Spleen (tissue), 11 donors: ENCODE measurements around the gene JDP2. TPM values are rescaled to one million over a fixed set of nuclear protein-coding genes. Genes with fewer than 3 reads are reported as not detected.

Source experiments
- DNase-seq: peaks from one replicate; pipeline ENCODE4 v3.0.0-alpha.2; 2020
- H3K27ac ChIP-seq, 8 donors: fragments of 200-600 bp; sonication (generic) in 7 of 8; 1 replicate in 4 of 8; 2 replicates in 4 of 8; pipeline versions ENCODE4 v1.5.0 to v1.8.0; 2016 to 2021; ENCODE audit warnings: inconsistent platforms in 4 of 8, mild to moderate bottlenecking in 4 of 8, moderate library complexity in 1 of 8
- H3K27me3 ChIP-seq, 7 donors: fragments of 200-600 bp; sonication (generic) in 6 of 7; replicated peaks in 1 of 7; 1 replicate in 4 of 7; 2 replicates in 3 of 7; pipeline versions ENCODE4 v1.5.0 to v1.8.0; 2016 to 2021; ENCODE audit warnings: inconsistent platforms in 3 of 7, mild to moderate bottlenecking in 1 of 7
- H3K36me3 ChIP-seq, 6 donors: fragments of 200-600 bp; sonication (generic) in 5 of 6; 1 replicate in 4 of 6; 2 replicates in 2 of 6; pipeline versions ENCODE4 v1.5.0 to v1.8.0; 2016 to 2021; ENCODE audit warnings: inconsistent platforms in 2 of 6
- H3K4me1 ChIP-seq, 6 donors: fragments of 200-600 bp; sonication (generic) in 5 of 6; 1 replicate in 3 of 6; 2 replicates in 3 of 6; pipeline versions ENCODE4 v1.5.0 to v1.8.0; 2016 to 2021; ENCODE audit warnings: inconsistent platforms in 3 of 6
- H3K4me3 ChIP-seq, 8 donors: fragments of 200-600 bp; sonication (generic) in 7 of 8; 1 replicate in 4 of 8; 2 replicates in 4 of 8; pipeline versions ENCODE4 v1.5.0 to v1.8.0; 2016 to 2021; ENCODE audit warnings: inconsistent platforms in 4 of 8, mild to moderate bottlenecking in 4 of 8, moderate library complexity in 2 of 8
- H3K9me3 ChIP-seq, 8 donors: fragments of 200-600 bp; sonication (generic) in 7 of 8; 1 replicate in 4 of 8; 2 replicates in 4 of 8; pipeline versions ENCODE4 v1.5.0 to v1.8.0; 2016 to 2021; ENCODE audit warnings: inconsistent platforms in 4 of 8
- CTCF ChIP-seq, 11 experiments: fragments of 200-600 bp in 7 of 11; fragments of 450-650 bp in 4 of 11; sonication (generic) in 4 of 11; IDR thresholded peaks in 8 of 11; conservative IDR thresholded peaks in 3 of 11; 1 replicate in 7 of 11; 2 replicates in 4 of 11; pipeline versions ENCODE4 v1.4.0 to v1.8.0; 2016 to 2021; ENCODE audit warnings: antibody characterized with exemption in 11 of 11, inconsistent platforms in 4 of 11, mild to moderate bottlenecking in 1 of 11
- POLR2A ChIP-seq, 3 donors: fragments of 450-650 bp; IDR thresholded peaks; one replicate each; pipeline ENCODE4 v1.5.1; 2017; ENCODE audit warnings: antibody characterized with exemption in 3 of 3, mild to moderate bottlenecking in 1 of 3
- POLR2AphosphoS5 ChIP-seq, 3 donors: sonication (generic); formaldehyde crosslinking; IDR thresholded peaks; one replicate each; pipeline ENCODE4 v1.5.1; 2017; ENCODE audit warnings: antibody characterized with exemption in 3 of 3
- WGBS, 5 donors: extraction: QIAGEN DNeasy Blood & Tissue Kit in 3 of 5; methylation state at CpG; one replicate each; pipeline versions ENCODE4 v1.1.5 to v1.1.7; 2013 to 2018; 5-methylcytosine and 5-hydroxymethylcytosine counted together
- intact Hi-C: fragments of 100-400 bp; cut with DNase I; formaldehyde crosslinking; loops from one replicate; pipeline ENCODE4 v1.15.0; 2023; ENCODE audit warnings: low total_unique reads
- polyA plus RNA-seq, 3 donors: library from polyadenylated mRNA; stranded (reverse); fragments of 200-250 nt; gene quantifications; one replicate each; pipeline ENCODE4 v1.2.1, GENCODE V29; 2013
- total RNA-seq, 7 donors: library from RNA; depleted of rRNA in 3 of 7; stranded (reverse); fragments of >200 nt in 3 of 7; fragmentation: NEBNext Ultra II Directional in 4 of 7; extraction: Animal tissue kit (Norgen Biotek cat#: 25700) in 4 of 7; gene quantifications; one replicate each; pipeline versions ENCODE4 v1.1.0 to v1.2.1, GENCODE V29; 2016 to 2021
- donor health status: healthy with polysubstance abuse.
- donor health status: DM: no; HTN: no; CAD: no; lungs with moderate emphysema.
- donor health status: DM: no; HTN: no; CAD: no.
- donor health status: Bipolar disorder and iron deficiency.
- donor health status: healthy.
- donor health status: DM: no; HTN: no; CAD: no.
- donor health status: DM: yes; HTN: yes; CAD: no.

Gene JDP2
- total and polyA plus RNA-seq, 10 donors: 18.2 to 144 (median 91.8) TPM

- intact Hi-C loops: loop anchor here (10.0 kb wide), 2 partner anchors 68 to 352 kb away; no protein-coding TSS in a partner anchor
- TF ChIP-seq POLR2A (IDR thresholded peaks at IDR 0.05) (no peak), CTCF (IDR thresholded peaks at IDR 0.05 in 8 of 11, conservative IDR thresholded peaks at IDR 0.05 in 3 of 11) (no peak), POLR2AphosphoS5 (IDR thresholded peaks at IDR 0.05) (no peak)
These were observed 58.5 kb downstream of the JDP2 start for GRCh38 chr14:75486318-75486717.

GRCh38 chr14:75487155-75487671 lies 59.4 kb downstream of the JDP2 start:
- DNase-seq: no peak
- intact Hi-C loops: loop anchor here (10.0 kb wide), 2 partner anchors 68 to 352 kb away; no protein-coding TSS in a partner anchor
- H3K4me1 ChIP-seq: peaks cover 8 to 30% (median 19%) of the 10 kb centered on the region in 6 donors
- no peak overlapping the region for H3K4me3 ChIP-seq
- WGBS, 5 donors: 46 to 59% (median 48%) methylated on average over 7 of the region's 7 CpGs
- H3K27me3 ChIP-seq: no peaks in the 10 kb centered on the region
- H3K9me3 ChIP-seq: no peaks in the 10 kb centered on the region
- no peaks in the 10 kb centered on the region for H3K36me3 ChIP-seq
- TF ChIP-seq POLR2A (IDR thresholded peaks at IDR 0.05) (no peak), CTCF (IDR thresholded peaks at IDR 0.05 in 8 of 11, conservative IDR thresholded peaks at IDR 0.05 in 3 of 11) (no peak), POLR2AphosphoS5 (IDR thresholded peaks at IDR 0.05) (no peak)
- H3K27ac ChIP-seq: peak overlapping the region in 2 of 8 donors; percentile 35 to 49

More at GRCh38 chr14:75486318-75486717, 58.5 kb downstream of the JDP2 start:
- Histone ChIP-seq H3K27ac (peak overlapping the region in 3 of 8 donors; percentile 25 to 49 (median 35)), H3K4me3 (no peak overlapping the region), H3K4me1 (peaks cover 8 to 30% (median 19%) of the 10 kb centered on the region in 6 donors), H3K27me3 (no peaks in the 10 kb centered on the region), H3K36me3 (no peaks in the 10 kb centered on the region), H3K9me3 (no peaks in the 10 kb centered on the region)
- WGBS, 5 donors: 45 to 83% (median 69%) methylated on average over 1 of the region's 1 CpG
- DNase-seq: no peak

- no peak for DNase-seq
- WGBS, 5 donors: 78 to 96% (median 89%) methylated on average over 6 of the region's 6 CpGs
- Histone ChIP-seq H3K36me3 (no peaks in the 10 kb centered on the region), H3K9me3 (no peaks in the 10 kb centered on the region), H3K27ac (peak overlapping the region in 1 of 8 donors; percentile 5), H3K27me3 (no peaks in the 10 kb centered on the region), H3K4me3 (peak overlapping the region in 1 of 8 donors; percentile 13), H3K4me1 (peaks cover 8 to 30% (median 19%) of the 10 kb centered on the region in 6 donors)
- no peak for TF ChIP-seq CTCF (IDR thresholded peaks at IDR 0.05 in 8 of 11, conservative IDR thresholded peaks at IDR 0.05 in 3 of 11)
- TF ChIP-seq POLR2A (IDR thresholded peaks at IDR 0.05): no peak
- TF ChIP-seq POLR2AphosphoS5 (IDR thresholded peaks at IDR 0.05): no peak
- intact Hi-C loops: loop anchor here (10.0 kb wide), 2 partner anchors 65 to 355 kb away; no protein-coding TSS in a partner anchor
These were observed 61.6 kb downstream of the JDP2 start for GRCh38 chr14:75489480-75489837.

- Histone ChIP-seq H3K4me3 (no peak overlapping the region), H3K4me1 (peaks cover 7 to 36% (median 24%) of the 10 kb centered on the region in 6 donors), H3K9me3 (no peaks in the 10 kb centered on the region), H3K27me3 (no peaks in the 10 kb centered on the region), H3K36me3 (no peaks in the 10 kb centered on the region), H3K27ac (no peak overlapping the region)
- intact Hi-C loops: loop anchor here (5.0 kb wide), 1 partner anchor 184 kb away; no protein-coding TSS in a partner anchor
- DNase-seq: no peak
- TF ChIP-seq POLR2A (IDR thresholded peaks at IDR 0.05): no peak
- TF ChIP-seq POLR2AphosphoS5 (IDR thresholded peaks at IDR 0.05): no peak
- TF ChIP-seq CTCF (IDR thresholded peaks at IDR 0.05 in 8 of 11, conservative IDR thresholded peaks at IDR 0.05 in 3 of 11): no peak
- 76 to 91% (median 86%) methylated on average over 14 of the region's 14 CpGs for WGBS, 5 donors
These were observed 63.7 kb downstream of the JDP2 start for GRCh38 chr14:75491376-75491978.
